ENCODE data around the gene CLPSL1. TPM values are rescaled to one million over a fixed set of nuclear protein-coding genes. Genes with fewer than 3 reads are reported as not detected.

CLPSL1 gene
- total RNA-seq, 1 experiment from 2014 or later = not detected

- BruUV-seq (replicated peaks) = no TSS peak
Measured at GRCh38 chr6:35778437-35778836, 2.4 kb upstream of the CLPSL1 start.

GRCh38 chr6:35781290-35781689 lies 471 bp downstream of the CLPSL1 start:
- intact Hi-C loops (cut with micrococcal nuclease; ENCODE audit: unreplicated experiment) (no loop called here), in situ Hi-C loops (cut with HindIII; ENCODE audit: low pct_unique_long_range_greater_than_20kb, low sequenced_read_pairs) (no loop called here)
- no peak overlapping the region for H3K4me3 ChIP-seq (ENCODE audit: low read depth in 2 of 2, low read length in 2 of 2)
- H3K36me3 ChIP-seq (ENCODE audit: control insufficient read depth, insufficient read depth, low read length) = no peaks in the 10 kb centered on the region
- DNase-seq (ENCODE audit: low read depth, low spot score) (no peak), ATAC-seq (no peak)
- H3K4me1 ChIP-seq (ENCODE audit: control insufficient read depth, insufficient read depth, low read length) = no peaks in the 10 kb centered on the region; the same call in 1 of the 2 replicates
- TF ChIP-seq SIN3A (IDR thresholded peaks at IDR 0.05; ENCODE audit: borderline replicate concordance, insufficient read depth, low read depth, low read length) (no peak), CTCF (IDR thresholded peaks at IDR 0.05) (no peak), POLR2AphosphoS5 (IDR thresholded peaks at IDR 0.05; ENCODE audit: low read depth, low read length) (no peak), TCF7L2 (IDR thresholded peaks at IDR 0.05; ENCODE audit: low read depth, low read length) (no peak), REST (IDR thresholded peaks at IDR 0.05; ENCODE audit: insufficient read depth in 1 of 2, low read depth in 2 of 2, low read length in 1 of 2) (no peak)
- ChIA-PET POLR2A (no interaction called here), CTCF (no interaction called here)
- no peak overlapping the region for H3K27ac ChIP-seq (ENCODE audit: low read length)
- no TSS peak for BruUV-seq (replicated peaks)
- no peaks in the 10 kb centered on the region for H3K27me3 ChIP-seq (ENCODE audit: control insufficient read depth, insufficient read depth, low read length)
- H3K9me3 ChIP-seq (ENCODE audit: control insufficient read depth, insufficient read depth, low read depth, low read length) = no peaks in the 10 kb centered on the region

More at GRCh38 chr6:35778437-35778836, 2.4 kb upstream of the CLPSL1 start:
- TF ChIP-seq REST (IDR thresholded peaks at IDR 0.05; ENCODE audit: insufficient read depth in 1 of 2, low read depth in 2 of 2, low read length in 1 of 2) = no peak
- TF ChIP-seq TCF7L2 (IDR thresholded peaks at IDR 0.05; ENCODE audit: low read depth, low read length) = no peak
- TF ChIP-seq SIN3A (IDR thresholded peaks at IDR 0.05; ENCODE audit: borderline replicate concordance, insufficient read depth, low read depth, low read length) = no peak
- no peak for TF ChIP-seq CTCF (IDR thresholded peaks at IDR 0.05)
- TF ChIP-seq POLR2AphosphoS5 (IDR thresholded peaks at IDR 0.05; ENCODE audit: low read depth, low read length) = no peak
- ChIA-PET POLR2A (no interaction called here), CTCF (no interaction called here)
- intact Hi-C loops (cut with micrococcal nuclease; ENCODE audit: unreplicated experiment) (no loop called here), in situ Hi-C loops (cut with HindIII; ENCODE audit: low pct_unique_long_range_greater_than_20kb, low sequenced_read_pairs) (no loop called here)
- H3K4me3 ChIP-seq (ENCODE audit: low read depth in 2 of 2, low read length in 2 of 2) = no peak overlapping the region
- H3K4me1 ChIP-seq (ENCODE audit: control insufficient read depth, insufficient read depth, low read length) = no peaks in the 10 kb centered on the region; the same call in 1 of the 2 replicates
- H3K36me3 ChIP-seq (ENCODE audit: control insufficient read depth, insufficient read depth, low read length) = no peaks in the 10 kb centered on the region
- no peaks in the 10 kb centered on the region for H3K27me3 ChIP-seq (ENCODE audit: control insufficient read depth, insufficient read depth, low read length)
- no peak for DNase-seq (ENCODE audit: low read depth, low spot score)
- no peaks in the 10 kb centered on the region for H3K9me3 ChIP-seq (ENCODE audit: control insufficient read depth, insufficient read depth, low read depth, low read length)
- ATAC-seq = no peak
- H3K27ac ChIP-seq (ENCODE audit: low read length) = no peak overlapping the region
